WTC11 (cell line): Measurements from ENCODE around the gene ANAPC10. TPM values are rescaled to one million over a fixed set of nuclear protein-coding genes. Genes with fewer than 3 reads are reported as not detected.

ENCODE experiments used
- ATAC-seq: fragments of 200-7000 bp; cut with Tn5 transposase; 2 replicates; pipeline ENCODE4 v1.10.0; 2021; ENCODE audit warnings: mild to moderate bottlenecking, moderate library complexity
- CTCF ChIA-PET: fragments of 300-600 bp; sonication (Branson Sonifier 250); formaldehyde crosslinking; loops from one replicate; lab custom pipeline; 2021; ENCODE audit warnings: antibody characterized with exemption; lab: Charles Lee
- POLR2A ChIA-PET: fragments of 350-600 bp; sonication (Branson Sonifier 250); formaldehyde crosslinking; loops from one replicate; lab custom pipeline; 2021; ENCODE audit warnings: antibody characterized with exemption; lab: Charles Lee
- DNase-seq: peaks from one replicate; pipeline ENCODE4 v3.0.0; 2021; ENCODE audit warnings: low spot score
- H3K27ac Mint-ChIP-seq: 2 replicates; pipeline ENCODE4 v1.8.0; 2021; ENCODE audit warnings: mixed read lengths
- H3K27me3 Mint-ChIP-seq: 2 replicates; pipeline ENCODE4 v1.8.0; 2021; ENCODE audit warnings: low read depth, mild to moderate bottlenecking, moderate library complexity, mixed read lengths
- H3K36me3 Mint-ChIP-seq: 2 replicates; pipeline ENCODE4 v1.8.0; 2021; ENCODE audit warnings: mixed read lengths
- H3K4me1 Mint-ChIP-seq: 2 replicates; pipeline ENCODE4 v1.8.0; 2022; ENCODE audit warnings: mixed read lengths
- H3K4me3 Mint-ChIP-seq: 2 replicates; pipeline ENCODE4 v1.8.0; 2021; ENCODE audit warnings: mild to moderate bottlenecking, moderate library complexity, mixed read lengths
- H3K9me3 Mint-ChIP-seq: 2 replicates; pipeline ENCODE4 v1.8.0; 2021; ENCODE audit warnings: mixed read lengths
- CBFB ChIP-seq: sonication (generic); formaldehyde crosslinking; IDR thresholded peaks from 2 replicates; pipeline ENCODE4 v1.8.1; 2022; ENCODE audit warnings: mild to moderate bottlenecking, low read depth, missing genetic modification reagents
- ESRRA ChIP-seq: sonication (generic); formaldehyde crosslinking; IDR thresholded peaks from 2 replicates; pipeline ENCODE4 v1.8.1; 2022; ENCODE audit warnings: mild to moderate bottlenecking, missing genetic modification reagents, borderline replicate concordance
- IRF2 ChIP-seq: sonication (generic); formaldehyde crosslinking; IDR thresholded peaks from 2 replicates; pipeline ENCODE4 v1.8.0; 2022; ENCODE audit warnings: low read depth, missing genetic modification reagents, borderline replicate concordance
- NFE2L1 ChIP-seq: sonication (generic); formaldehyde crosslinking; IDR thresholded peaks from 2 replicates; pipeline ENCODE4 v1.8.1; 2023; ENCODE audit warnings: missing genetic modification reagents
- OVOL2 ChIP-seq: fragments of 250-450 bp; sonication (Bioruptor Pico); IDR thresholded peaks from 2 replicates; pipeline ENCODE4 v1.9.0; 2021; ENCODE audit warnings: mild to moderate bottlenecking, borderline replicate concordance
- SOX15 ChIP-seq: fragments of 250-450 bp; sonication (Bioruptor Pico); IDR thresholded peaks from 2 replicates; pipeline ENCODE4 v1.9.0; 2021; ENCODE audit warnings: mild to moderate bottlenecking
- TCF7 ChIP-seq: sonication (generic); formaldehyde crosslinking; IDR thresholded peaks from 2 replicates; pipeline ENCODE4 v1.8.0; 2022; ENCODE audit warnings: mild to moderate bottlenecking, low read depth, missing genetic modification reagents, moderate library complexity
- TEAD1 ChIP-seq: sonication (generic); formaldehyde crosslinking; IDR thresholded peaks from 2 replicates; pipeline ENCODE4 v1.8.0; 2022; ENCODE audit warnings: mild to moderate bottlenecking, missing genetic modification reagents
- ZNF121 ChIP-seq: sonication (generic); formaldehyde crosslinking; IDR thresholded peaks from 2 replicates; pipeline ENCODE4 v1.8.0; 2023; ENCODE audit warnings: missing genetic modification reagents
- ZNF232 ChIP-seq: sonication (generic); formaldehyde crosslinking; IDR thresholded peaks from 2 replicates; pipeline ENCODE4 v1.8.0; 2022; ENCODE audit warnings: mild to moderate bottlenecking, missing genetic modification reagents
- ZNF263 ChIP-seq: sonication (generic); formaldehyde crosslinking; IDR thresholded peaks from 2 replicates; pipeline ENCODE4 v1.8.1; 2022; ENCODE audit warnings: low read depth, mild to moderate bottlenecking, moderate library complexity, missing genetic modification reagents
- total RNA-seq: library from RNA; stranded (reverse); gene quantifications from 3 replicates; pipeline ENCODE4 v1.2.3, GENCODE V29; 2021
- TF ChIP-seq, protein P1 (sequence below): sonication (generic); formaldehyde crosslinking; IDR thresholded peaks from 2 replicates; pipeline ENCODE4 v1.8.1; 2023; ENCODE audit warnings: mild to moderate bottlenecking, missing genetic modification reagents, moderate library complexity
- TF ChIP-seq, protein P2 (sequence below): fragments of 250-450 bp; sonication (Bioruptor Pico); conservative IDR thresholded peaks from 2 replicates; pipeline ENCODE4 v1.9.0; 2021; ENCODE audit warnings: mild to moderate bottlenecking
- TF ChIP-seq, protein P3 (sequence below): sonication (generic); formaldehyde crosslinking; IDR thresholded peaks from 2 replicates; pipeline ENCODE4 v1.8.1; 2023; ENCODE audit warnings: mild to moderate bottlenecking, missing genetic modification reagents
- TF ChIP-seq, protein P4 (sequence below): sonication (generic); formaldehyde crosslinking; IDR thresholded peaks from 2 replicates; pipeline ENCODE4 v1.8.0; 2023; ENCODE audit warnings: missing genetic modification reagents, mild to moderate bottlenecking, borderline replicate concordance
- TF ChIP-seq, protein P5 (sequence below): sonication (generic); formaldehyde crosslinking; IDR thresholded peaks from 2 replicates; pipeline ENCODE4 v1.8.1; 2023; ENCODE audit warnings: mild to moderate bottlenecking, missing genetic modification reagents, borderline replicate concordance
- TF ChIP-seq, protein P6 (sequence below): sonication (generic); formaldehyde crosslinking; IDR thresholded peaks from 2 replicates; pipeline ENCODE4 v1.8.0; 2022; ENCODE audit warnings: mild to moderate bottlenecking, missing genetic modification reagents
- TF ChIP-seq, protein P7 (sequence below): sonication (generic); formaldehyde crosslinking; IDR thresholded peaks from 2 replicates; pipeline ENCODE4 v1.8.1; 2022; ENCODE audit warnings: low read depth, mild to moderate bottlenecking, moderate library complexity, missing genetic modification reagents, borderline replicate concordance

ANAPC10 gene
- total RNA-seq, 1 experiment from 2014 or later: 18.2 TPM

DNA sequence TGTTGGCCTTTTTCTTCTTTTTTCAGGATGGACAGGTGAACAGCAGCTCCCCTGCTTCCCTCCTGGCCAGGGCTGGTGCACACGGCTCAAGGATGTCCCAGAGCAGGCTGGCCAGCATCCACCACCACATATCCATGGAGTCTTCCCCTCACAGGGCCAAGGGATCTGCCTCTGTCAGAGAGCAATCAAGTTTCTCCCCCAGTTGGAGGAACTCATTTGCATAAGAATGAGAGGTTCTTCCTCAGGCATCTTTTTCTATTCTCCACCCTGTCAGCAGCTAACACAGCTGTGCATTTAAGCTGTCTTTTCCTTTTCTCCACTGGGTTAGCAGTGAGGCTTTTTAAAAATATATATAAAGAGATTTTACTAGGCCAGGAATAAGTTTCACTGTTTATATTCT, 143.8 kb downstream of the ANAPC10 start:
- Mint-ChIP-seq H3K27ac (peak overlapping the region; percentile 83), H3K9me3 (peaks cover 63% of the 10 kb centered on the region), H3K27me3 (no peaks in the 10 kb centered on the region; the same call in 1 of the 2 replicates)
- CTCF ChIA-PET: no interaction called here
- DNase-seq: no peak
- TF ChIP-seq ESRRA (CRISPR knock-in tag) (no peak), IRF2 (CRISPR knock-in tag) (no peak), OVOL2 (CRISPR knock-in tag) (no peak), TEAD1 (CRISPR knock-in tag) (no peak), NFE2L1 (CRISPR knock-in tag) (no peak), ZNF232 (CRISPR knock-in tag) (no peak), ZNF121 (CRISPR knock-in tag) (0 out of 2 replicates have a peak, but pooled peaks have one; percentile 49), CBFB (no peak)
- TF ChIP-seq, protein P1, sequence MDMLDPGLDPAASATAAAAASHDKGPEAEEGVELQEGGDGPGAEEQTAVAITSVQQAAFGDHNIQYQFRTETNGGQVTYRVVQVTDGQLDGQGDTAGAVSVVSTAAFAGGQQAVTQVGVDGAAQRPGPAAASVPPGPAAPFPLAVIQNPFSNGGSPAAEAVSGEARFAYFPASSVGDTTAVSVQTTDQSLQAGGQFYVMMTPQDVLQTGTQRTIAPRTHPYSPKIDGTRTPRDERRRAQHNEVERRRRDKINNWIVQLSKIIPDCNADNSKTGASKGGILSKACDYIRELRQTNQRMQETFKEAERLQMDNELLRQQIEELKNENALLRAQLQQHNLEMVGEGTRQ (CRISPR knock-in tag): no peak
- TF ChIP-seq, all 79 proteins: peak for 1
- no peak overlapping the region for H3K4me3 Mint-ChIP-seq
- H3K4me1 Mint-ChIP-seq: peaks cover 15% of the 10 kb centered on the region
- peaks cover 39% of the 10 kb centered on the region for H3K36me3 Mint-ChIP-seq
- ATAC-seq: peak; percentile 96
- POLR2A ChIA-PET: no interaction called here

DNA sequence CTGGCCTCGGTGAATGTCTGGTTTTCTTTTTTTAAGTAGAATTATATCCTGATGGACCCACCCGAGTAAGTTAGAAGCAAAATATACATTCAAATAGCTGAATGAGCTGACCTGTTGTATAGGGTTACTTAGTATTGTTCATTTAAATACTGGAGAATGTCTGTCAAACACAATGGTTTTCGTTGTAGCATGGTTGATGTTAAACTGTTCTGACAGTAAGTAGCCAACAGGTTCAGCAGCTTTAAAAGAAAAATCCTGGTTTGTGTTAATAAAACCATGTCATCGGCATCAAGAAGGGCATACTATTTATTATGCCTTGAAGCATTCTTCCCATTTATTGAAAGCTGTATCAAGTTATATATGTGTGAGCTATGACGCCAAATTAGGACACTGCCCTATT, 149.6 kb downstream of the ANAPC10 start:
- H3K27ac Mint-ChIP-seq: no peak overlapping the region
- TF ChIP-seq CBFB: no peak
- TF ChIP-seq, protein P2, sequence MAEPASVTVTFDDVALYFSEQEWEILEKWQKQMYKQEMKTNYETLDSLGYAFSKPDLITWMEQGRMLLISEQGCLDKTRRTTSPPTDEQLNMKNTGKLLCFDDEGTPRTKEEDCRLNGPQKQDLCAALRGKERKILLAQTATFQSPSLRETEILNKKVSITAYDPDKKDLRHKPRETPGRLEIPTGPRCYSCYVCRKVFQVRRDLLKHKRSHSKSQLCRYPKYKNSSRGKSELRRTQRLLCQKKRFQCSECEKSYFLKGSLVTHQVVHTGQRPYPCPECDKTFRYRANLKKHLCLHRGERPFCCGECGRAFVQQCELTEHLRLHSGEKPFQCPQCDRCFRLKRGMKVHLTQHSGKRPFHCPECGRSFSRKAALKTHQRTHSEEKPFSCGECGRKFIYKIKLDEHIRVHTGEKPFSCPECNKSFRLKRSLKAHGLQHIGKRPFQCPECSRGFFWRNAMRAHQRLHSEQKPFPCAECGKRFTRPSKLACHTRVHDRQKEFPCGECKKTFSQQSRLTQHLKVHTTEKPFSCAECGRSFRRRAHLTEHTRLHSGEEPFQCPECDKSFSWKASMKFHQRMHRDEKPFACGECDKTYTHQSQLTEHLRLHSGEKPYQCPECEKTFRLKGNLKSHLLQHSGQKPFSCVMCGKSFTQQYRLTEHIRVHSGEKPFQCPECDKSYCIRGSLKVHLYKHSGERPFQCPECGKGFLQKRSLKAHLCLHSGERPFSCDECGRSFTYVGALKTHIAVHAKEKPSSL (CRISPR knock-in tag): no peak
- TF ChIP-seq, protein P3, sequence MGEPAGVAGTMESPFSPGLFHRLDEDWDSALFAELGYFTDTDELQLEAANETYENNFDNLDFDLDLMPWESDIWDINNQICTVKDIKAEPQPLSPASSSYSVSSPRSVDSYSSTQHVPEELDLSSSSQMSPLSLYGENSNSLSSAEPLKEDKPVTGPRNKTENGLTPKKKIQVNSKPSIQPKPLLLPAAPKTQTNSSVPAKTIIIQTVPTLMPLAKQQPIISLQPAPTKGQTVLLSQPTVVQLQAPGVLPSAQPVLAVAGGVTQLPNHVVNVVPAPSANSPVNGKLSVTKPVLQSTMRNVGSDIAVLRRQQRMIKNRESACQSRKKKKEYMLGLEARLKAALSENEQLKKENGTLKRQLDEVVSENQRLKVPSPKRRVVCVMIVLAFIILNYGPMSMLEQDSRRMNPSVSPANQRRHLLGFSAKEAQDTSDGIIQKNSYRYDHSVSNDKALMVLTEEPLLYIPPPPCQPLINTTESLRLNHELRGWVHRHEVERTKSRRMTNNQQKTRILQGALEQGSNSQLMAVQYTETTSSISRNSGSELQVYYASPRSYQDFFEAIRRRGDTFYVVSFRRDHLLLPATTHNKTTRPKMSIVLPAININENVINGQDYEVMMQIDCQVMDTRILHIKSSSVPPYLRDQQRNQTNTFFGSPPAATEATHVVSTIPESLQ: no peak
- TF ChIP-seq, protein P4, sequence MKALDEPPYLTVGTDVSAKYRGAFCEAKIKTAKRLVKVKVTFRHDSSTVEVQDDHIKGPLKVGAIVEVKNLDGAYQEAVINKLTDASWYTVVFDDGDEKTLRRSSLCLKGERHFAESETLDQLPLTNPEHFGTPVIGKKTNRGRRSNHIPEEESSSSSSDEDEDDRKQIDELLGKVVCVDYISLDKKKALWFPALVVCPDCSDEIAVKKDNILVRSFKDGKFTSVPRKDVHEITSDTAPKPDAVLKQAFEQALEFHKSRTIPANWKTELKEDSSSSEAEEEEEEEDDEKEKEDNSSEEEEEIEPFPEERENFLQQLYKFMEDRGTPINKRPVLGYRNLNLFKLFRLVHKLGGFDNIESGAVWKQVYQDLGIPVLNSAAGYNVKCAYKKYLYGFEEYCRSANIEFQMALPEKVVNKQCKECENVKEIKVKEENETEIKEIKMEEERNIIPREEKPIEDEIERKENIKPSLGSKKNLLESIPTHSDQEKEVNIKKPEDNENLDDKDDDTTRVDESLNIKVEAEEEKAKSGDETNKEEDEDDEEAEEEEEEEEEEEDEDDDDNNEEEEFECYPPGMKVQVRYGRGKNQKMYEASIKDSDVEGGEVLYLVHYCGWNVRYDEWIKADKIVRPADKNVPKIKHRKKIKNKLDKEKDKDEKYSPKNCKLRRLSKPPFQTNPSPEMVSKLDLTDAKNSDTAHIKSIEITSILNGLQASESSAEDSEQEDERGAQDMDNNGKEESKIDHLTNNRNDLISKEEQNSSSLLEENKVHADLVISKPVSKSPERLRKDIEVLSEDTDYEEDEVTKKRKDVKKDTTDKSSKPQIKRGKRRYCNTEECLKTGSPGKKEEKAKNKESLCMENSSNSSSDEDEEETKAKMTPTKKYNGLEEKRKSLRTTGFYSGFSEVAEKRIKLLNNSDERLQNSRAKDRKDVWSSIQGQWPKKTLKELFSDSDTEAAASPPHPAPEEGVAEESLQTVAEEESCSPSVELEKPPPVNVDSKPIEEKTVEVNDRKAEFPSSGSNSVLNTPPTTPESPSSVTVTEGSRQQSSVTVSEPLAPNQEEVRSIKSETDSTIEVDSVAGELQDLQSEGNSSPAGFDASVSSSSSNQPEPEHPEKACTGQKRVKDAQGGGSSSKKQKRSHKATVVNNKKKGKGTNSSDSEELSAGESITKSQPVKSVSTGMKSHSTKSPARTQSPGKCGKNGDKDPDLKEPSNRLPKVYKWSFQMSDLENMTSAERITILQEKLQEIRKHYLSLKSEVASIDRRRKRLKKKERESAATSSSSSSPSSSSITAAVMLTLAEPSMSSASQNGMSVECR: no peak
- TF ChIP-seq, protein P5, sequence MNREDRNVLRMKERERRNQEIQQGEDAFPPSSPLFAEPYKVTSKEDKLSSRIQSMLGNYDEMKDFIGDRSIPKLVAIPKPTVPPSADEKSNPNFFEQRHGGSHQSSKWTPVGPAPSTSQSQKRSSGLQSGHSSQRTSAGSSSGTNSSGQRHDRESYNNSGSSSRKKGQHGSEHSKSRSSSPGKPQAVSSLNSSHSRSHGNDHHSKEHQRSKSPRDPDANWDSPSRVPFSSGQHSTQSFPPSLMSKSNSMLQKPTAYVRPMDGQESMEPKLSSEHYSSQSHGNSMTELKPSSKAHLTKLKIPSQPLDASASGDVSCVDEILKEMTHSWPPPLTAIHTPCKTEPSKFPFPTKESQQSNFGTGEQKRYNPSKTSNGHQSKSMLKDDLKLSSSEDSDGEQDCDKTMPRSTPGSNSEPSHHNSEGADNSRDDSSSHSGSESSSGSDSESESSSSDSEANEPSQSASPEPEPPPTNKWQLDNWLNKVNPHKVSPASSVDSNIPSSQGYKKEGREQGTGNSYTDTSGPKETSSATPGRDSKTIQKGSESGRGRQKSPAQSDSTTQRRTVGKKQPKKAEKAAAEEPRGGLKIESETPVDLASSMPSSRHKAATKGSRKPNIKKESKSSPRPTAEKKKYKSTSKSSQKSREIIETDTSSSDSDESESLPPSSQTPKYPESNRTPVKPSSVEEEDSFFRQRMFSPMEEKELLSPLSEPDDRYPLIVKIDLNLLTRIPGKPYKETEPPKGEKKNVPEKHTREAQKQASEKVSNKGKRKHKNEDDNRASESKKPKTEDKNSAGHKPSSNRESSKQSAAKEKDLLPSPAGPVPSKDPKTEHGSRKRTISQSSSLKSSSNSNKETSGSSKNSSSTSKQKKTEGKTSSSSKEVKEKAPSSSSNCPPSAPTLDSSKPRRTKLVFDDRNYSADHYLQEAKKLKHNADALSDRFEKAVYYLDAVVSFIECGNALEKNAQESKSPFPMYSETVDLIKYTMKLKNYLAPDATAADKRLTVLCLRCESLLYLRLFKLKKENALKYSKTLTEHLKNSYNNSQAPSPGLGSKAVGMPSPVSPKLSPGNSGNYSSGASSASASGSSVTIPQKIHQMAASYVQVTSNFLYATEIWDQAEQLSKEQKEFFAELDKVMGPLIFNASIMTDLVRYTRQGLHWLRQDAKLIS (CRISPR knock-in tag): no peak
- no peak for TF ChIP-seq SOX15
- TF ChIP-seq, protein P6, sequence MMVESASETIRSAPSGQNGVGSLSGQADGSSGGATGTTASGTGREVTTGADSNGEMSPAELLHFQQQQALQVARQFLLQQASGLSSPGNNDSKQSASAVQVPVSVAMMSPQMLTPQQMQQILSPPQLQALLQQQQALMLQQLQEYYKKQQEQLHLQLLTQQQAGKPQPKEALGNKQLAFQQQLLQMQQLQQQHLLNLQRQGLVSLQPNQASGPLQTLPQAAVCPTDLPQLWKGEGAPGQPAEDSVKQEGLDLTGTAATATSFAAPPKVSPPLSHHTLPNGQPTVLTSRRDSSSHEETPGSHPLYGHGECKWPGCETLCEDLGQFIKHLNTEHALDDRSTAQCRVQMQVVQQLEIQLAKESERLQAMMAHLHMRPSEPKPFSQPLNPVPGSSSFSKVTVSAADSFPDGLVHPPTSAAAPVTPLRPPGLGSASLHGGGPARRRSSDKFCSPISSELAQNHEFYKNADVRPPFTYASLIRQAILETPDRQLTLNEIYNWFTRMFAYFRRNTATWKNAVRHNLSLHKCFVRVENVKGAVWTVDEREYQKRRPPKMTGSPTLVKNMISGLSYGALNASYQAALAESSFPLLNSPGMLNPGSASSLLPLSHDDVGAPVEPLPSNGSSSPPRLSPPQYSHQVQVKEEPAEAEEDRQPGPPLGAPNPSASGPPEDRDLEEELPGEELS (CRISPR knock-in tag): no peak
- no peak for TF ChIP-seq TCF7 (CRISPR knock-in tag)
- TF ChIP-seq, protein P7, sequence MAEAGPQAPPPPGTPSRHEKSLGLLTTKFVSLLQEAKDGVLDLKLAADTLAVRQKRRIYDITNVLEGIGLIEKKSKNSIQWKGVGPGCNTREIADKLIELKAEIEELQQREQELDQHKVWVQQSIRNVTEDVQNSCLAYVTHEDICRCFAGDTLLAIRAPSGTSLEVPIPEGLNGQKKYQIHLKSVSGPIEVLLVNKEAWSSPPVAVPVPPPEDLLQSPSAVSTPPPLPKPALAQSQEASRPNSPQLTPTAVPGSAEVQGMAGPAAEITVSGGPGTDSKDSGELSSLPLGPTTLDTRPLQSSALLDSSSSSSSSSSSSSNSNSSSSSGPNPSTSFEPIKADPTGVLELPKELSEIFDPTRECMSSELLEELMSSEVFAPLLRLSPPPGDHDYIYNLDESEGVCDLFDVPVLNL: no peak
- no peak for TF ChIP-seq ZNF263 (CRISPR knock-in tag)

More for the DNA sequence above, 149.6 kb downstream of the ANAPC10 start:
- no peak for DNase-seq
- peaks cover 7% of the 10 kb centered on the region for H3K4me1 Mint-ChIP-seq
- CTCF ChIA-PET: no interaction called here
- no peaks in the 10 kb centered on the region for H3K27me3 Mint-ChIP-seq
- POLR2A ChIA-PET: no interaction called here
- H3K9me3 Mint-ChIP-seq: peaks cover 21% of the 10 kb centered on the region
- no peak for ATAC-seq
- peaks cover 18% of the 10 kb centered on the region for H3K36me3 Mint-ChIP-seq
- no peak overlapping the region for H3K4me3 Mint-ChIP-seq
